OCI-LY7 (cell line): ENCODE results near the gene GHITM.

Source experiments
- EZH2phosphoT487 ChIP-seq: fragments of 200-600 bp; sonication (generic); IDR thresholded peaks from 2 replicates; pipeline ENCODE4 v1.6.1; 2018; ENCODE audit warnings: low read depth, borderline replicate concordance, mild to moderate bottlenecking, mixed run types, antibody characterized with exemption, low read length, moderate library complexity, mixed read lengths
- TF ChIP-seq, protein P1 (sequence below): fragments of 200-600 bp; sonication (generic); conservative IDR thresholded peaks from 2 replicates; pipeline ENCODE4 v1.5.1; 2014; ENCODE audit warnings: mild to moderate bottlenecking, antibody characterized with exemption, low read length, moderate library complexity, mixed read lengths

DNA sequence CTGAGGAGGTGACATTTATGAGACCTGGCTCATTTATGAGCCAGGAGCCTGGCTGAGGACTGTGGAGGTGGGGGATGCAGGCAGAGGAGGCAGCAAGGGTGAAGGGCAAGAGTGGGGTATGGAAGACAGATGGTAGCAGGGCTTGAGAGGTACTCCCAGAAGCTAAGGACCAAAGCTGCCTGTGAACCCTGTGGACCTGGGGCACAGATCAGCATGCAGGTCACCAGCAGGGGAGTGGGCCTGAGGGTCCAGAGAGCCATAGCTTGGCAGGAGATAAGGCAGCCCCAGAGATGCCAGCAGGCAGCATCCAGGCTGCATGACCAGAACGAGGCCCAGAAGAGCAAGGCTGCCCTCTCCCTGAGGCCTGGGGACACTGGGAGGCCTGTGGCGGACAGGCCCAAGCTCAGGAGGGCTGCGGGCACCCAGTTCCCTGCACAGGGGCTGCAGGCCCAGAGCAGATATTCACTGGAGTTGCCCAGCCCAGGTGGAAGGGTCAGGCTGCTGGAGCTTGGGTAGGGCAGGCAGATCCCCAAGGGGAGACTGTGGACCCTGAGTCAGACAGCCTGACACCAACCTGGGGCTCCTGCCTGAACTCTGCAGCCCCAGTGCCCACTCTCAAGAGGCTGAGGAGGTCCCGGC, 37.6 kb downstream of the GHITM start:
- TF ChIP-seq, protein P1, sequence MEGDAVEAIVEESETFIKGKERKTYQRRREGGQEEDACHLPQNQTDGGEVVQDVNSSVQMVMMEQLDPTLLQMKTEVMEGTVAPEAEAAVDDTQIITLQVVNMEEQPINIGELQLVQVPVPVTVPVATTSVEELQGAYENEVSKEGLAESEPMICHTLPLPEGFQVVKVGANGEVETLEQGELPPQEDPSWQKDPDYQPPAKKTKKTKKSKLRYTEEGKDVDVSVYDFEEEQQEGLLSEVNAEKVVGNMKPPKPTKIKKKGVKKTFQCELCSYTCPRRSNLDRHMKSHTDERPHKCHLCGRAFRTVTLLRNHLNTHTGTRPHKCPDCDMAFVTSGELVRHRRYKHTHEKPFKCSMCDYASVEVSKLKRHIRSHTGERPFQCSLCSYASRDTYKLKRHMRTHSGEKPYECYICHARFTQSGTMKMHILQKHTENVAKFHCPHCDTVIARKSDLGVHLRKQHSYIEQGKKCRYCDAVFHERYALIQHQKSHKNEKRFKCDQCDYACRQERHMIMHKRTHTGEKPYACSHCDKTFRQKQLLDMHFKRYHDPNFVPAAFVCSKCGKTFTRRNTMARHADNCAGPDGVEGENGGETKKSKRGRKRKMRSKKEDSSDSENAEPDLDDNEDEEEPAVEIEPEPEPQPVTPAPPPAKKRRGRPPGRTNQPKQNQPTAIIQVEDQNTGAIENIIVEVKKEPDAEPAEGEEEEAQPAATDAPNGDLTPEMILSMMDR = no peak
- no peak for TF ChIP-seq EZH2phosphoT487
